ENCODE measurements around the gene NECTIN1. TPM values are rescaled to one million over a fixed set of nuclear protein-coding genes. Genes with fewer than 3 reads are reported as not detected.

The NECTIN1 gene
- total and polyA plus RNA-seq, 2 of the 13 experiments (the other 11 are each of a cell fraction or from before 2014, with no cell fraction given) = 3.9 to 7.3 TPM

DNA sequence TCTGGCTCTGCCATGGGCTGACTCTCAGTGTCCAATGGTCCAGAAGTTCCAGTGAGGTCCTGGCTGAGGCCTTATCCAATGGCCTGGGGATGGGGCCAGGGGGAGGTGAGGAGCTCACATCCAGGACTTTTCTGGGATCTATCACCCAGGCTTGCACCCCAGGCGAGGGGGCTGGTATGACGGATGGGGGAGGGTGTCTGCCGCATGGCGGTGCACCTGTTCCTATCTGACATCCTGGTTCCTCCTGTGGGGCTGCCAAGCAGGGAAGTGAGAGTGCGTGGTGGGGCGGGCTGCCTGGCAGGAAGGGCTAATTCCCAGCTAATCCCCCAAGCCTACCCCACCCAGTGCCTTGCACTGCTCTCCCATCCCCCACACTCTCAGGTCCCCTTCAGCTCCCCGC lies 102.1 kb downstream of the NECTIN1 start:
- BruUV-seq (replicated peaks) = no TSS peak
- H3K27ac ChIP-seq (ENCODE audit: extremely low read length, insufficient read depth, low read length) = no peak overlapping the region
- in situ Hi-C loops (cut with HindIII; ENCODE audit: extremely low pct_ligation_motif_present, low pct_unique_long_range_greater_than_20kb) (loop anchor here (5.0 kb wide), 1 partner anchor 100 kb away; the partner anchor contains the start of gene NECTIN1), intact Hi-C loops (cut with micrococcal nuclease; ENCODE audit: unreplicated experiment) (no loop called here)
- H3K4me3 ChIP-seq (replicated peaks in 1 of 3; ENCODE audit: insufficient read depth in 1 of 3, low read depth in 2 of 3, low read length in 3 of 3) = no peak overlapping the region; a peak in 1 of 6 replicates
- POLR2A ChIA-PET = no interaction called here
- no peaks in the 10 kb centered on the region for H3K9me3 ChIP-seq (ENCODE audit: low read length)
- no peak overlapping the region; the same call in 1 of the 2 replicates for H3K4me2 ChIP-seq (ENCODE audit: low read depth, low read length)
- ATAC-seq = no peak; the same call in 2 of the 3 replicates
- no peaks in the 10 kb centered on the region for H3K79me2 ChIP-seq (ENCODE audit: insufficient read depth, low read length)
- TF ChIP-seq, protein P1, sequence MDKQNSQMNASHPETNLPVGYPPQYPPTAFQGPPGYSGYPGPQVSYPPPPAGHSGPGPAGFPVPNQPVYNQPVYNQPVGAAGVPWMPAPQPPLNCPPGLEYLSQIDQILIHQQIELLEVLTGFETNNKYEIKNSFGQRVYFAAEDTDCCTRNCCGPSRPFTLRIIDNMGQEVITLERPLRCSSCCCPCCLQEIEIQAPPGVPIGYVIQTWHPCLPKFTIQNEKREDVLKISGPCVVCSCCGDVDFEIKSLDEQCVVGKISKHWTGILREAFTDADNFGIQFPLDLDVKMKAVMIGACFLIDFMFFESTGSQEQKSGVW (CRISPR knock-in tag; IDR thresholded peaks at IDR 0.05; ENCODE audit: borderline replicate concordance) = no peak
- TF ChIP-seq ZNF747 (CRISPR knock-in tag; IDR thresholded peaks at IDR 0.05; ENCODE audit: borderline replicate concordance) = no peak
- no peak for TF ChIP-seq ZNF564 (CRISPR knock-in tag; IDR thresholded peaks at IDR 0.05)
- TF ChIP-seq, protein P2, sequence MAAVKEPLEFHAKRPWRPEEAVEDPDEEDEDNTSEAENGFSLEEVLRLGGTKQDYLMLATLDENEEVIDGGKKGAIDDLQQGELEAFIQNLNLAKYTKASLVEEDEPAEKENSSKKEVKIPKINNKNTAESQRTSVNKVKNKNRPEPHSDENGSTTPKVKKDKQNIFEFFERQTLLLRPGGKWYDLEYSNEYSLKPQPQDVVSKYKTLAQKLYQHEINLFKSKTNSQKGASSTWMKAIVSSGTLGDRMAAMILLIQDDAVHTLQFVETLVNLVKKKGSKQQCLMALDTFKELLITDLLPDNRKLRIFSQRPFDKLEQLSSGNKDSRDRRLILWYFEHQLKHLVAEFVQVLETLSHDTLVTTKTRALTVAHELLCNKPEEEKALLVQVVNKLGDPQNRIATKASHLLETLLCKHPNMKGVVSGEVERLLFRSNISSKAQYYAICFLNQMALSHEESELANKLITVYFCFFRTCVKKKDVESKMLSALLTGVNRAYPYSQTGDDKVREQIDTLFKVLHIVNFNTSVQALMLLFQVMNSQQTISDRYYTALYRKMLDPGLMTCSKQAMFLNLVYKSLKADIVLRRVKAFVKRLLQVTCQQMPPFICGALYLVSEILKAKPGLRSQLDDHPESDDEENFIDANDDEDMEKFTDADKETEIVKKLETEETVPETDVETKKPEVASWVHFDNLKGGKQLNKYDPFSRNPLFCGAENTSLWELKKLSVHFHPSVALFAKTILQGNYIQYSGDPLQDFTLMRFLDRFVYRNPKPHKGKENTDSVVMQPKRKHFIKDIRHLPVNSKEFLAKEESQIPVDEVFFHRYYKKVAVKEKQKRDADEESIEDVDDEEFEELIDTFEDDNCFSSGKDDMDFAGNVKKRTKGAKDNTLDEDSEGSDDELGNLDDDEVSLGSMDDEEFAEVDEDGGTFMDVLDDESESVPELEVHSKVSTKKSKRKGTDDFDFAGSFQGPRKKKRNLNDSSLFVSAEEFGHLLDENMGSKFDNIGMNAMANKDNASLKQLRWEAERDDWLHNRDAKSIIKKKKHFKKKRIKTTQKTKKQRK (IDR thresholded peaks at IDR 0.05; ENCODE audit: low read length) = no peak
- TF ChIP-seq ZBTB42 (CRISPR knock-in tag; IDR thresholded peaks at IDR 0.05) = no peak
- no peak for DNase-seq (ENCODE audit: low spot score)
- H2AFZ ChIP-seq (ENCODE audit: low read length) = no peak overlapping the region
- CTCF ChIA-PET (ENCODE audit: low intra/inter-chr PET ratio, low total read pairs) = no interaction called here
- no peak for FAIRE-seq
- H4K20me1 ChIP-seq (ENCODE audit: insufficient read depth, low read length) = 0 out of 2 replicates have a peak, but pooled peaks cover 3% of the 10 kb centered on the region
- H3K9ac ChIP-seq (ENCODE audit: insufficient read depth, low read depth, low read length) = no peak overlapping the region
- H3K36me3 ChIP-seq (replicated peaks in 1 of 2; ENCODE audit: control insufficient read depth in 1 of 2, insufficient read depth in 2 of 2, low read length in 2 of 2) = no peaks in the 10 kb centered on the region
- WGBS (ENCODE audit: low lambda C conversion rate) = 25% methylated on average over 1 of the region's 7 CpGs
- H3K27me3 ChIP-seq (ENCODE audit: control insufficient read depth in 1 of 2, insufficient read depth in 2 of 2, low read length in 2 of 2) = peaks cover 4 to 30% of the 10 kb centered on the region in 2 experiments
- peaks cover 50% of the 10 kb centered on the region for H3K4me1 ChIP-seq (ENCODE audit: insufficient read depth, low read length)

All from HepG2 (cell line).